IPS-NIHi7 (cell line): ENCODE data around the gene ACTL6B.
"Not testable (repeated sequence)": the region's sequence is repeated elsewhere in the genome, so short reads cannot be mapped to it uniquely, and the experiment has no call there.

Source experiments
- DNase-seq: peaks from one replicate; pipeline ENCODE4 v3.0.0; 2012; ENCODE audit warnings: mixed read lengths; ENCODE audit errors: extremely low spot score

Gene ACTL6B

GRCh38 chr7:100655908-100656674, at the start of gene ACTL6B:
TSS of gene ACTL6B (minus strand) at chr7:100656448. CDS start at chr7:100656354, 94 bp downstream.
- peak; percentile 100 for DNase-seq

- DNase-seq: peak; percentile 92
Observed at GRCh38 chr7:100705320-100705752, 49.1 kb upstream of the ACTL6B start.

GRCh38 chr7:100701089-100701488, 44.8 kb upstream of the ACTL6B start:
- DNase-seq: not testable (repeated sequence)

- DNase-seq: no peak
Observed at GRCh38 chr7:100699018-100699417, 42.8 kb upstream of the ACTL6B start.

- DNase-seq: no peak
Observed at GRCh38 chr7:100696123-100696521, 39.9 kb upstream of the ACTL6B start.

- peak; percentile 82 for DNase-seq
Observed at GRCh38 chr7:100694098-100694745, 38.0 kb upstream of the ACTL6B start, which contains the start of gene GIGYF1. TSS of gene GIGYF1 (minus strand) at chr7:100694250. CDS start at chr7:100688238, 6,012 bp downstream.

GRCh38 chr7:100693312-100694097, 37.3 kb upstream of the ACTL6B start:
- DNase-seq: no peak

- DNase-seq: no peak
Observed at GRCh38 chr7:100692578-100692961, 36.3 kb upstream of the ACTL6B start.

GRCh38 chr7:100691676-100692577, 35.7 kb upstream of the ACTL6B start:
- DNase-seq: peak; percentile 90

GRCh38 chr7:100689230-100690135, 33.2 kb upstream of the ACTL6B start:
- no peak for DNase-seq

- DNase-seq: no peak
Observed at GRCh38 chr7:100688326-100688860, 32.1 kb upstream of the ACTL6B start.

GRCh38 chr7:100687751-100688300, 31.6 kb upstream of the ACTL6B start:
- no peak for DNase-seq

- DNase-seq: no peak
Observed at GRCh38 chr7:100687261-100687660, 31.0 kb upstream of the ACTL6B start.

- no peak for DNase-seq
Observed at GRCh38 chr7:100686822-100687211, 30.6 kb upstream of the ACTL6B start.

- no peak for DNase-seq
Observed at GRCh38 chr7:100686201-100686821, 30.1 kb upstream of the ACTL6B start.

- no peak for DNase-seq
Observed at GRCh38 chr7:100685631-100686145, 29.4 kb upstream of the ACTL6B start.

GRCh38 chr7:100685049-100685605, 28.9 kb upstream of the ACTL6B start:
- DNase-seq: no peak

- DNase-seq: no peak
Observed at GRCh38 chr7:100684534-100685042, 28.3 kb upstream of the ACTL6B start.
